Parathyroid adenoma (tissue), 2 donors: ENCODE measurements around the gene PKD1L1.
"Not testable (repeated sequence)": the region's sequence is repeated elsewhere in the genome, so short reads cannot be mapped to it uniquely, and the experiment has no call there.

ENCODE experiments used
- H2AFZ ChIP-seq: fragments of 300-600 bp; sonication (generic); one replicate; pipeline ENCODE4 v1.7.0; 2017; ENCODE audit warnings: antibody characterized with exemption, mild to moderate bottlenecking
- H3K27ac ChIP-seq: fragments of 300-600 bp; sonication (generic); one replicate; pipeline ENCODE4 v1.7.0; 2017
- H3K27me3 ChIP-seq: fragments of 300-600 bp; sonication (generic); one replicate; pipeline ENCODE4 v1.7.0; 2017; ENCODE audit warnings: low read length; ENCODE audit not compliant: control insufficient read depth, insufficient read depth
- H3K36me3 ChIP-seq: fragments of 300-600 bp; sonication (generic); one replicate; pipeline ENCODE4 v1.7.0; 2017; ENCODE audit warnings: low read length; ENCODE audit not compliant: control insufficient read depth, insufficient read depth
- H3K4me1 ChIP-seq: fragments of 300-600 bp; sonication (generic); one replicate; pipeline ENCODE4 v1.7.0; 2017; ENCODE audit warnings: control low read depth
- H3K4me2 ChIP-seq: fragments of 300-600 bp; sonication (generic); one replicate; pipeline ENCODE4 v1.7.0; 2017; ENCODE audit warnings: low read length
- H3K4me3 ChIP-seq: fragments of 300-600 bp; sonication (generic); one replicate; pipeline ENCODE4 v1.7.0; 2017; ENCODE audit warnings: low read depth, low read length
- H3K79me2 ChIP-seq: fragments of 300-600 bp; sonication (generic); one replicate; pipeline ENCODE4 v1.7.0; 2017; ENCODE audit warnings: control low read depth
- H3K9ac ChIP-seq: fragments of 300-600 bp; sonication (generic); one replicate; pipeline ENCODE4 v1.7.0; 2017; ENCODE audit warnings: mild to moderate bottlenecking
- H3K9me3 ChIP-seq: fragments of 300-600 bp; sonication (generic); one replicate; pipeline ENCODE4 v1.7.0; 2017; ENCODE audit warnings: low read length; ENCODE audit not compliant: control insufficient read depth
- CTCF ChIP-seq: fragments of 300-600 bp; sonication (generic); IDR thresholded peaks from one replicate; pipeline ENCODE4 v1.7.0; 2017; ENCODE audit warnings: antibody characterized with exemption, mild to moderate bottlenecking
- donor health status: primary hyperparathyroidism.

PKD1L1 gene

GRCh38 chr7:47931005-47932004, 17.0 kb downstream of the PKD1L1 start:
- H3K36me3 ChIP-seq, result no peaks in the 10 kb centered on the region
- no peak overlapping the region for H3K9ac ChIP-seq
- H3K4me1 ChIP-seq, result no peaks in the 10 kb centered on the region
- H3K4me2 ChIP-seq, result no peak overlapping the region
- no peak overlapping the region for H3K27ac ChIP-seq
- TF ChIP-seq CTCF, result no peak
- no peaks in the 10 kb centered on the region for H3K27me3 ChIP-seq
- no peak overlapping the region for H3K4me3 ChIP-seq
- no peaks in the 10 kb centered on the region for H3K9me3 ChIP-seq
- no peaks in the 10 kb centered on the region for H3K79me2 ChIP-seq
- H2AFZ ChIP-seq, result no peak overlapping the region

- no peaks in the 10 kb centered on the region for H3K9me3 ChIP-seq
- no peak overlapping the region for H3K9ac ChIP-seq
- no peaks in the 10 kb centered on the region for H3K27me3 ChIP-seq
- H3K4me1 ChIP-seq, result no peaks in the 10 kb centered on the region
- no peak overlapping the region for H2AFZ ChIP-seq
- no peak overlapping the region for H3K4me3 ChIP-seq
- H3K79me2 ChIP-seq, result no peaks in the 10 kb centered on the region
- H3K36me3 ChIP-seq, result no peaks in the 10 kb centered on the region
- no peak overlapping the region for H3K27ac ChIP-seq
- TF ChIP-seq CTCF, result no peak
- H3K4me2 ChIP-seq, result no peak overlapping the region
Observed at GRCh38 chr7:47924266-47924665, 24.0 kb downstream of the PKD1L1 start.

GRCh38 chr7:47923081-47923875, 25.0 kb downstream of the PKD1L1 start:
- not testable (repeated sequence) for H3K27me3 ChIP-seq, H3K27ac ChIP-seq, H3K4me1 ChIP-seq, H3K4me2 ChIP-seq, H2AFZ ChIP-seq, H3K9me3 ChIP-seq, H3K9ac ChIP-seq, H3K36me3 ChIP-seq, H3K79me2 ChIP-seq, H3K4me3 ChIP-seq

DNA sequence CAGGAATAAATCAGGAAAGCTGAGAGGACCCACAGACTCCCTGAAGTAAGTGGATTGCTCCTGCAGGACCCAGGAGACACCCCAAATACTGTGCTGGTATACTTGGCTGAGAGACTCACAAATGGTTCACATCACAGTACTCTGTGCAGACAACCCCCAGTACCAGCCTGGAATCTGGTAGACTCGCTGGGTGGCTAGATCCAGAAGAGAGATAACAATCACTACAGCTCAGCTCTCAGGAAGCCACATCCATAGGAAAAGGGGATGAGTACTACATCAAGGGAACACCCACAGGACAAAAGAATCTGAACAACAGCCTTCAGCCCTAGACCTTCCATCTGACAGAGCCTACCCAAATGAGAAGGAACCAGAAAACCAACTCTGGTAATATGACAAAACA, 31.8 kb downstream of the PKD1L1 start:
- not testable (repeated sequence) for H3K27ac ChIP-seq, H3K79me2 ChIP-seq, H3K36me3 ChIP-seq, H3K9ac ChIP-seq, H3K4me1 ChIP-seq, H3K4me3 ChIP-seq, H3K9me3 ChIP-seq, H2AFZ ChIP-seq, H3K4me2 ChIP-seq, H3K27me3 ChIP-seq

DNA sequence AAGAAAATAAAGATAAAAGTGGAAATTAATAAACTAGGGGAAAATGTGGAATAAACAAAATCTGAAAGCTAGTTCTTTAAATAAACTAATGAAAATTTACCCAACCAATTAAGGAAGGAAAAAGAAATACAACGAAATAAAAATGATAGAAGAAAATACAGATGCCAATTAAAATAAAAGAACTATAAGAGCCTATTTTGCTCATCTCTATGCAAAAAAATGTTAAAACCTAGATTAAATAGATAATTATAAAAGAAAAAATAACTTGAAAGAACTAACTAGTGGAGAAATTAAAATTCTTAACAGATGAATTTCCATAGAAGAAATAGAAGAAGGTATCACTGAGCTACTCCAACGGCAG, 32.7 kb downstream of the PKD1L1 start:
- Histone ChIP-seq H3K4me2 (no peak overlapping the region), H3K4me1 (no peaks in the 10 kb centered on the region), H3K79me2 (no peaks in the 10 kb centered on the region), H3K27me3 (no peaks in the 10 kb centered on the region), H3K27ac (no peak overlapping the region), H3K9me3 (no peaks in the 10 kb centered on the region), H3K9ac (no peak overlapping the region), H2AFZ (no peak overlapping the region), H3K36me3 (no peaks in the 10 kb centered on the region), H3K4me3 (no peak overlapping the region)
- TF ChIP-seq CTCF, result no peak
